Endothelial cell of umbilical vein (primary cell): Measurements from ENCODE around the gene ULK4. TPM values are rescaled to one million over a fixed set of nuclear protein-coding genes. Genes with fewer than 3 reads are reported as not detected.

Experiments
- BruUV-seq: library from RNA; stranded (reverse); fragments of 400-500 nt; replicated peaks from 2 replicates; lab custom pipeline; 2021; lab: Mats Ljungman, UMichigan
- CTCF ChIA-PET: fragments of 300-600, 350-600 bp; sonication (Branson Sonifier 250); formaldehyde crosslinking; loops from one replicate; lab custom pipeline; 2021; ENCODE audit warnings: antibody characterized with exemption, inconsistent platforms; lab: Charles Lee
- POLR2A ChIA-PET: fragments of 300-600, 350-600 bp; sonication (Branson Sonifier 250); formaldehyde crosslinking; loops from one replicate; lab custom pipeline; 2021; ENCODE audit warnings: antibody characterized with exemption, inconsistent platforms; lab: Charles Lee
- DNase-seq: peaks from one replicate; pipeline ENCODE4 v3.0.0-alpha.2; 2011; ENCODE audit warnings: low read depth, low spot score
- FAIRE-seq: peaks from 2 replicates; lab custom pipeline; 2011; peaks lifted over from hg19 to GRCh38; lab: Jason Lieb, UNC
- H2AFZ ChIP-seq: 2 replicates; pipeline ENCODE4 v1.6.0; 2012; ENCODE audit warnings: low read depth, low read length, control low read depth, inconsistent platforms
- H3K27ac ChIP-seq: 2 replicates; pipeline ENCODE4 v1.5.1; 2011; ENCODE audit warnings: low read depth, mild to moderate bottlenecking, control low read depth, low read length, moderate library complexity; ENCODE audit not compliant: insufficient read depth
- H3K27me3 ChIP-seq, 2 experiments: 2 replicates each; pipeline versions ENCODE4 v1.6.0 to v1.6.1; 2011; ENCODE audit warnings: low read length in 2 of 2, mixed read lengths in 1 of 2; ENCODE audit not compliant: control insufficient read depth in 2 of 2, insufficient read depth in 2 of 2
- H3K36me3 ChIP-seq, 2 experiments: 2 replicates in 1 of 2; 3 replicates in 1 of 2; pipeline ENCODE4 v1.5.1; 2011; ENCODE audit warnings: low read length in 2 of 2, mild to moderate bottlenecking in 1 of 2, moderate library complexity in 1 of 2; ENCODE audit not compliant: control insufficient read depth in 2 of 2, insufficient read depth in 2 of 2; ENCODE audit errors: extremely low read depth in 1 of 2
- H3K4me1 ChIP-seq: 3 replicates; pipeline ENCODE4 v1.5.1; 2011; ENCODE audit warnings: mild to moderate bottlenecking, low read length; ENCODE audit not compliant: control insufficient read depth, insufficient read depth; ENCODE audit errors: extremely low read depth
- H3K4me2 ChIP-seq: 2 replicates; pipeline ENCODE4 v1.6.1; 2011; ENCODE audit warnings: low read length, control low read depth, mixed read lengths; ENCODE audit not compliant: insufficient read depth
- H3K4me3 ChIP-seq, 3 experiments: fragments of 200-600 bp in 1 of 3; sonication (generic), shearing (Covaris generic) in 1 of 3; replicated peaks in 1 of 3; 2 replicates each; pipeline ENCODE4 v1.5.1; 2011 to 2016; ENCODE audit warnings: control low read depth in 3 of 3, low read length in 3 of 3, mild to moderate bottlenecking in 2 of 3, inconsistent platforms in 1 of 3, low read depth in 1 of 3, moderate library complexity in 1 of 3; ENCODE audit not compliant: insufficient read depth in 1 of 3
- H3K79me2 ChIP-seq: 2 replicates; pipeline ENCODE4 v1.6.0; 2012; ENCODE audit warnings: low read length, inconsistent platforms; ENCODE audit not compliant: control insufficient read depth, insufficient read depth
- H3K9ac ChIP-seq: replicated peaks from 2 replicates; pipeline ENCODE3; 2011; ENCODE audit warnings: low read length, control low read depth; ENCODE audit not compliant: insufficient read depth; ENCODE audit errors: extremely low read depth
- H3K9me1 ChIP-seq: replicated peaks from 3 replicates; pipeline ENCODE4 v1.6.0; 2011; ENCODE audit warnings: mild to moderate bottlenecking, low read length; ENCODE audit not compliant: control insufficient read depth, insufficient read depth; ENCODE audit errors: extremely low read depth
- H3K9me3 ChIP-seq: replicated peaks from 2 replicates; pipeline ENCODE4 v1.5.1; 2012; ENCODE audit warnings: low read length, inconsistent platforms; ENCODE audit not compliant: control insufficient read depth, insufficient read depth
- H4K20me1 ChIP-seq: replicated peaks from 2 replicates; pipeline ENCODE3; 2011; ENCODE audit warnings: mild to moderate bottlenecking, low read length; ENCODE audit not compliant: control insufficient read depth, insufficient read depth; ENCODE audit errors: extremely low read depth
- CTCF ChIP-seq, 2 donors: IDR thresholded peaks; 1 replicate in 1 of 2; 2 replicates in 1 of 2; pipeline ENCODE4 v1.5.1; 2011; ENCODE audit warnings: low read length in 2 of 2, mild to moderate bottlenecking in 2 of 2, moderate library complexity in 2 of 2, control low read depth in 1 of 2, inconsistent platforms in 1 of 2, low read depth in 1 of 2; ENCODE audit not compliant: insufficient read depth in 1 of 2; ENCODE audit errors: extremely low read depth in 1 of 2
- EZH2 ChIP-seq: IDR thresholded peaks from 2 replicates; pipeline ENCODE4 v1.6.1; 2012; ENCODE audit warnings: borderline replicate concordance, low read depth, mild to moderate bottlenecking, moderate library complexity, low read length, inconsistent platforms; ENCODE audit not compliant: severe bottlenecking
- FOS ChIP-seq: IDR thresholded peaks from 2 replicates; pipeline ENCODE4 v1.6.1; 2011; ENCODE audit warnings: mild to moderate bottlenecking, low read length, moderate library complexity, borderline replicate concordance; ENCODE audit not compliant: insufficient read depth
- GATA2 ChIP-seq: IDR thresholded peaks from 2 replicates; pipeline ENCODE4 v1.7.0; 2011; ENCODE audit warnings: low read depth, mild to moderate bottlenecking, moderate library complexity, mixed read lengths, low read length; ENCODE audit not compliant: insufficient read length, insufficient read depth
- JUN ChIP-seq: IDR thresholded peaks from 2 replicates; pipeline ENCODE4 v1.6.1; 2011; ENCODE audit warnings: borderline replicate concordance, low read depth; ENCODE audit not compliant: insufficient read length, insufficient read depth
- dilution Hi-C: fragments of 300-500 bp; cut with MboI; formaldehyde crosslinking; loops from one replicate; pipeline ENCODE4 v1.15.0; 2019; ENCODE audit warnings: low sequenced_read_pairs; ENCODE audit not compliant: extremely low pct_ligation_motif_present
- intact Hi-C: fragments of 100-400 bp; cut with micrococcal nuclease; formaldehyde crosslinking; loops from one replicate; pipeline ENCODE4 v1.10.0; 2022
- polyA plus RNA-seq, 4 experiments: library from polyadenylated mRNA; depleted of rRNA in 3 of 4; stranded (reverse) in 3 of 4; unstranded in 1 of 4; fragments of >200 nt; gene quantifications; 2 replicates each; pipeline versions ENCODE4 v1.2.1 to v1.2.3, GENCODE V29; 2011 to 2012; ENCODE audit warnings: missing spikeins in 1 of 4
- total RNA-seq: library from RNA; stranded (reverse); gene quantifications from 2 replicates; pipeline ENCODE4 v1.2.3, GENCODE V29; 2021
- TF ChIP-seq, protein P1 (sequence below): IDR thresholded peaks from 2 replicates; pipeline ENCODE4 v1.6.1; 2011; ENCODE audit not compliant: insufficient read depth, insufficient read length

The ULK4 gene
- total and polyA plus RNA-seq, 2 donors (not counting 3 experiments of a cell fraction or from before 2014, with no cell fraction given), result 3.3 to 16.0 TPM

DNA sequence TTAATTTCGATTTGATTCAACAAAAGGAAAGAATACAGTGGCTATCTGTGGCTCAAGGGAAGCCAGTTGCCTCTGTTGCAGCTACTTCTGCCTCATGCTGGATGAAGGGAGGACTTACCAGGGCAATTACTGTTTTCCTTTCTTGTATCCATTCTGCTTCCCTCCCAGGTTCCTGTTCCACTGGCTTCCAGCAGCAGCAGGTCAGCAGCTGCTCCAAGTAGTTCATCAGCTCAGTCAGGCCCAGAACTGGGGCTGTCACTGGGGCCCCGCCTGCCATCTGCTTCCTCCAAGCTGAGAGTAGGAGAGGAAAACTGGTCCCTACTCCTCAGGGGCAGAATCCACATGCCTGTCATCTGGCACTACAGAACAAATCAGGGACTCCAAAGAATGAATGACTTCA is 48.6 kb upstream of the ULK4 start:
- no TSS peak for BruUV-seq
- Histone ChIP-seq H3K4me2 (no peak overlapping the region), H3K79me2 (peaks cover 17% of the 10 kb centered on the region), H3K9ac (no peak overlapping the region), H4K20me1 (no peaks in the 10 kb centered on the region), H3K9me3 (no peaks in the 10 kb centered on the region), H3K4me3 (no peak overlapping the region), H3K9me1 (no peaks in the 10 kb centered on the region), H2AFZ (no peak overlapping the region), H3K27ac (no peak overlapping the region), H3K36me3 (no peaks in the 10 kb centered on the region), H3K4me1 (peaks cover 12% of the 10 kb centered on the region), H3K27me3 (no peaks in the 10 kb centered on the region)
- CTCF ChIA-PET, result interaction anchor here (0.9 to 2.3 kb wide), 6 partner anchors 13 to 181 kb away, joined by 3 to 15 read pairs (median 6); partner anchors contain the start of gene ULK4
- POLR2A ChIA-PET, result interaction anchor here (0.6 kb wide), 1 partner anchor 153 kb away, joined by 3 read pairs; no protein-coding TSS in a partner anchor
- FAIRE-seq (no peak), DNase-seq (peak; percentile 45)
- intact Hi-C loops (no loop called here), dilution Hi-C loops (no loop called here)
- TF ChIP-seq CTCF (IDR thresholded peaks at IDR 0.05; ENCODE audit: extremely low read depth in 1 of 2, insufficient read depth in 1 of 2, low read depth in 1 of 2, low read length in 2 of 2) (no peak), FOS (no peak), GATA2 (no peak), EZH2 (no peak), JUN (no peak)
- TF ChIP-seq, protein P1, sequence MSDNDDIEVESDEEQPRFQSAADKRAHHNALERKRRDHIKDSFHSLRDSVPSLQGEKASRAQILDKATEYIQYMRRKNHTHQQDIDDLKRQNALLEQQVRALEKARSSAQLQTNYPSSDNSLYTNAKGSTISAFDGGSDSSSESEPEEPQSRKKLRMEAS, result no peak
